Stimulated activated CD8-positive, alpha-beta memory T cell treated with anti-CD3 and anti-CD28 coated beads, Interleukin-4, amount 100 ng/mL, for 1 hour (primary cell): ENCODE data around the gene COL20A1.

ENCODE experiments used
- DNase-seq, 2 donors: peaks; one replicate each; pipeline ENCODE4 v3.0.0-alpha.2; 2020; ENCODE audit warnings: low read depth in 2 of 2, low spot score in 1 of 2

COL20A1 gene

DNA sequence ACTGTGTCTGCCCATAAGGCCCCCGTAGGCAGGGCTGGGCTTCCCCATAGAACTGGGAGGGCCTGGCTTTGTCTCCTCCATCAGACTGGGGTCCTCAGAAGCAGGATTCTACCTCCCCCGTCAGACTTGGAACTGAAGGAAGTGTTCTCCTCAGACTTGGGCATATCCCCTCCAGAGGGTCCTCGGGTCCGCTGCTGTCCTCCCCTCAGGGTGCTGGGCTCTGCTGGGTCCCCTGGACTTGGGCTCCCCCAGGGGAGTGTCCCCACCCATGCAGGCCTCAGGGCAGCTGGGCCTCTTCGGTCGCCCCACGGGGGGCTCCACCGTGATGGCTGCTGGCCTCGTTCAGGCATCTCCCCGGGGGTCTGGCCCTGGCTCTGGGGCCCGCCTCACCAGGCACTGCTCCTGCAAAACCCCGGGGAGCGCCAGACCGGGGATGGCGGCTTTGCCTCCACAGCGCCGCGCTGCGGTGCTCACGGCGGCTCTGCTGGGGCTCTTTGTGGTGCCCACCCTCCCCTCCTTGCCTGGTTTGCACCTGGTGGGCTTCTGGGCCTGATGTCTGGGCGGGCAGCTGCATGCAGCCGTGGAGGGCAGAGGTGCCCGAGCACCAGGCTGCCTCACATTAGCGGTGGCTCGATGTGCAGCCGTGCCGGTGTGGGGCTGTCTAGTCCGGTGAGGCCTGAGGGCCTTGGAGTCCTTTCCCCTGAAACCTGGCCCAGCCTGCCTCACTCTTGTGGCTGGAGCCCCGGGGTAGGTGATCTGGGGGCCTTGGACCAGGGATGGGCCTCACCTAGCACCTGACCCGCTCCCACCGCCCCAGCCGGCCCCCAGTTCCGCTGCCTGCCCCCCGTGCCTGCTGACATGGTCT, 13.9 kb downstream of the COL20A1 start:
- DNase-seq, result no peak

DNA sequence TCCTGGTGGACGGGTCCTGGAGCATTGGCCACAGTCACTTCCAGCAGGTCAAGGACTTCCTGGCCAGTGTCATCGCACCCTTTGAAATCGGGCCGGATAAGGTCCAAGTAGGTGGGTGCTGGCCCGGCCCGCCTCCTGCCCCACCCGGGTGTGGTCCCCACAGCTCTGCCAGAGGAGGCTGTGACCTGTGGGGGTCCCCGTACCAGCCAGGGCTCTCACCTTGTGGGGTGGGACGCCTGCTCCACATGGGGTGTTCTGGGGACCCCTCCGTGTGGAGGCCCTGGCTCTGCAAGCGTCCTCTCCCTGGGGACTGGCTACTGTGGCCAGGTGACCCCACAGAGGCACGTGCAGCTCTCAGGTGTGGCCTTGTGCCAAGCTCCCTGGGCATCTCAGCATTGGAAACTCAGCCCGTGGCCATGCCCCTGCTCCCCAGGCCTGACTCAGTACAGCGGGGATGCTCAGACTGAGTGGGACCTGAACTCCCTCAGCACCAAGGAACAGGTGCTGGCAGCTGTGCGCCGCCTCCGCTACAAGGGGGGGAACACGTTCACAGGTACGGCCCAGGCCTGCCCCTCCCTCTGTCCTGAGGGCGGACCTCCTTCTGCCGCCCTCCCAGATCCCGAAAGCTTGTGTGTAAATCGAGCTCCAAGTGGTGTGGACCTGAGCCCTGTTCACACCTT, 14.7 kb downstream of the COL20A1 start:
- DNase-seq, result no peak

DNA sequence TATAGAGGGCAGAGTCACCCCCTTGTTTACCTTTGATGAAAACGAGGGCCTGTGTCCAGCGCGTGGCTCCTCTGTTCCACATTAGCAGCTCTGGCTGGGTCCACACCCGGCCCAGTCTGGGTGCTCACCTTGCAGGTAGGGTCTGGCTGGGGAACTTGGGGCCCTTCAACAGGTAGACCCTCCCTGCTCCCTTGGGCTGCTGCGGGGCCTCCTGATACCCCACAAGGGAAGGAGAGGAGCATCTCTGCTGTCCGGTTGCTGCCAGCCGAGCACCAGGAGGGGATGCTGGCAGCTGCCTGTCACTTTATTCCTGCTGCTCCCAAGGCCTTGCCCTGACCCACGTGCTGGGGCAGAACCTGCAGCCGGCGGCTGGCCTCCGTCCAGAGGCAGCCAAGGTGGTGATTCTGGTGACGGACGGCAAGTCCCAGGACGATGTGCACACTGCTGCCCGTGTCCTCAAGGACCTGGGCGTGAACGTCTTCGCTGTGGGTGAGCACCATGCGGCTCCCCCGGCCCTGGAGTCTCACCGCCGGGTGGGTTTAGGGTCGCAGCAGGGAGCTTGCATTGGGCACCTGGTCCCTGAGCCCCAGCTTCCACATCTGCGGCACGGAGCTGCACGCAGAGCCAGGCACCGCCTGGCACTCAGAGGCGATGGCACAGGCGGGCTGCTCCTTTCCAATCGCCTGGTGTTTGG, 15.4 kb downstream of the COL20A1 start:
- DNase-seq, result no peak

DNA sequence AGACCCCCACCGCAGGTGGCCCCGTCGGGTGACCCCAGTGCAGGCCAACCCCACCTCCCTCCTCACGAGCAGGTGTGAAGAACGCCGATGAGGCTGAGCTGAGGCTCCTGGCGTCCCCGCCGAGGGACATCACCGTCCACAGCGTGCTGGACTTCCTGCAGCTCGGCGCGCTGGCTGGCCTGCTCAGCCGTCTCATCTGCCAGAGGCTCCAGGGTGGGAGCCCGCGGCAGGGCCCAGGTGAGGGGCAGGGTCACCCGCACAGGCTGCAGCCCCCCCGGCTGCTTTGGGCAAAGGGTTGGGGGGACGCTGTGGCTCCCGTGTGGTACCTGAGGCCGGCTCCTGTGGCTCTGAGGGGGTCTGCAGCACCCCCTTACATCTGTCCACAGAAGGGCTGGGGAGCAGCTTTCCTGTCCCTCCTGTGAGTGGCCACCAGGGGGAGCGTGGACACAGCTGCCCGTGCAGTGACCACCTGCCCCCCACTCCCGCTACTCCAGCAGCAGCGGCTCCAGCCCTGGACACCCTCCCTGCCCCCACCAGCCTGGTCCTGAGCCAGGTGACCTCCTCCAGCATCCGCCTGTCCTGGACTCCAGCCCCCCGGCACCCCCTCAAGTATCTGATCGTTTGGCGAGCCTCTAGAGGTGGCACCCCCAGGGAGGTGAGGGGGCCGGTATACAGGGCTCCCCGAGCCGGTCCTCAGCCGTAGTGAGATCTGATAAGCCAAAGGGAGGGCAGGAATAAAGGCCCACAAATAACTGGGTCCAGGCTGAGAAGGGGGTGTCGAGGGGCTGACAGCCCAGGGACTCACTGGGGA, 16.5 kb downstream of the COL20A1 start:
- DNase-seq, result no peak

DNA sequence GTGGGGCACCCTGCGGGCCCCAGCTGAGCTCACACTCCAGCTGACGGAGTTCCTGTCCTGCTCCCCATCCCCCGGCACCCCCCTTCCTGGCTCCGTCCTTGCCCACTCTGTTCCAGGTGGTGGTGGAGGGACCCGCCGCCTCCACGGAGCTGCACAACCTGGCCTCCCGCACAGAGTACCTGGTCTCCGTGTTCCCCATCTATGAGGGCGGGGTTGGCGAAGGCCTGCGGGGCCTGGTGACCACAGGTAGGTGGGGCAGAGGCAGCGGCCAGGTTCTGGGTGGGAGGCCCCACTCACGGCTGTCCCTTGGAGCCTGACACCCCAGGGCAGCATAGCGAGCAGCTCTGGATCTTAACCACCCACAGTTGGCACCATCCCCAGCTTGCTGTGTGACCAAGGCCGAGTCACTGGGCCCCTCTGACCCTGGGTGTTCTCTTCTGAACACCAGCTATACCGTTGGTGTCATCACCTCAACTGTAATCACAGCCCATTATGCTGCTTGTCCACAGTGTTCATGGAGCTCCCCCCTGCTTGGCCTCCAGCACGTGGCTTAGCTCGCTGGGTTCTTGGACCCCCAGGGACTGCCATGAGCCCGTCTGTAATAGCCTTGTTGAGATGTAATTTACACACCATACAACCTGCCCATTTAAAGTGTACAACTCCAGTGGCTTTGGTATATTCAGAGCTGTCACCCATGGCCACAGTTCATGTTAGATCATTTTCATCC, 17.4 kb downstream of the COL20A1 start:
- DNase-seq, result no peak

DNA sequence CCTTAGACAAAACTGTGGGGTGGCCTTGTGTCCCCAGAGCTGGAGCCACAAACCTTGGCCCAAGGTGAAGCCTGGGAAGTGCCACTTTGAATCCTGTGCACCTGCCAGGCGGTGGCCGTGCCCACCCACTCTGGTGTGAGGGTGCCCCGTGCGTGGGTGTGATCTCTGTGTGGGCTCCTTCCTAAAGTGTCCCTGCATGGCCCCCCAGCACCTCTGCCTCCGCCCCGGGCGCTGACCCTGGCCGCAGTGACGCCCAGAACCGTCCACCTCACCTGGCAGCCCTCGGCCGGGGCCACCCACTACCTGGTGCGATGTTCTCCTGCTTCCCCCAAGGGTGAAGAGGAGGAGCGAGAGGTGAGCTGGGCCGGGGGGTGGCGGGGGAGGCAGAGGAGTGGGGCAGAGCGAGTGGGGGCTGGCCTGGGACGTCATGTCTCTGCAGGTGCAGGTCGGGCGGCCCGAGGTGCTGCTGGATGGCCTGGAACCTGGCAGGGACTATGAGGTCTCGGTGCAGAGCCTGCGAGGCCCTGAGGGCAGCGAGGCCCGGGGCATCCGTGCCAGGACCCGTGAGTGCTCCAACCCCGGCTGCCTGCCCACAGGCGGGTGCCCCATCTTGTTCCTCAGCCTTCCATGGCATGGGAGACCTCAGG, 18.3 kb downstream of the COL20A1 start:
- no peak for DNase-seq

DNA sequence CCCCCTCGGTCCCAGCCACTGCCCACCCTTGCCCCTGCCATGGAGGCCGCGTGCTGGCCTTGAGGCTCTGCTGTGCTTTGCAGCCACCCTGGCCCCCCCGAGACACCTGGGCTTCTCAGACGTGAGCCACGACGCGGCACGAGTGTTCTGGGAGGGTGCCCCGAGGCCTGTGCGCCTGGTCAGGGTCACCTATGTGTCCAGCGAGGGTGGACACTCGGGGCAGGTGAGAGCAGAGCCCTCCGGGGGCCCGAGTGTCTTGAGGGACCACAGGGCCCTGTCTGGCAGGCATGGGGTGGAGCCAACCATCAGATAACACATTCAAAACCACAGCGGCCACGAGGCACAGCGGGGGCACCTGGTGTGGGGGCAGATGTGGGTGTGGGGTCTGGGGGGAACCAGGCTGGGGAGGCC, 18.9 kb downstream of the COL20A1 start:
- DNase-seq, result no peak

DNA sequence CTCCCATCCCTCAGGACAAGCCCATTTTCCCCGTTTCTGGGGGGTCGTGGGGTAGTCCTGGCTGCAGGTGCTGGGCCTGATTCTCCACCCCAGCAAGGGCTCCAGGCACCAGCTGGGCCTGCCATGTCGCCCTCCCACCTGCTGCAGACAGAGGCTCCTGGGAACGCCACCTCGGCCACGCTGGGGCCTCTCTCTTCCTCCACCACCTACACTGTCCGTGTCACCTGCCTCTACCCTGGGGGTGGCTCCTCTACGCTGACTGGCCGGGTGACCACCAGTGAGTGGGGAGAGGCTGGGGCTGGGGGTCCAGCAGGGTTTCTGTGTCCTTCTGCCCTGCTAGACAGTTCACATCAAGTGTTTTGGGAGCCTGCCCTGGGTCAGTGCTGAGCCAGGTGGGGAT, 19.3 kb downstream of the COL20A1 start:
- DNase-seq, result no peak

DNA sequence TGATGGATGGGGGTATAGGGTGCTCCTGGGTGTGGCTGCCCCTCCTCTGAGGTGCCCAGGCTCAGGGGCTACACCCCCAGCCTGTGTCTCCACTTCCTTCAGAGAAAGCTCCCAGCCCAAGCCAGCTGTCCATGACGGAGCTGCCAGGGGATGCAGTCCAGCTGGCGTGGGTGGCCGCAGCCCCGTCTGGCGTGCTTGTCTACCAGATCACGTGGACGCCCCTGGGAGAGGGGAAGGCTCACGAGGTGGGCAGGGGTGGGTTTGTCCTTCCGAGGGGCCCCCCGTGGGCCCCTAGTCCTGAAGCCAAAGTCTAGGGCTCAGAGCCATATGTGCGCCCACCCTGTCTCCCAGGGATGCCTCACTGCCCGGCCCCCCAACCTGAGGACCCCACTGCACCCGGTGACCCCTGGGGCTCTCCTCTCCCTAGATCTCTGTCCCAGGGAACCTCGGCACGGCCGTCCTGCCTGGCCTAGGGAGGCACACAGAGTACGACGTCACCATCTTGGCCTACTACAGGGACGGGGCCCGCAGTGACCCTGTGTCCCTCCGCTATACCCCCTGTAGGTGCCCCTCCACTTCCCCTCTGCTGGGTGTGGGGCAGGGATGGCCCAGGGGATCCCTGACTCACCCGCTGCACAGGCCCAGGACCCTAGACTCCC, 19.8 kb downstream of the COL20A1 start:
- no peak for DNase-seq

DNA sequence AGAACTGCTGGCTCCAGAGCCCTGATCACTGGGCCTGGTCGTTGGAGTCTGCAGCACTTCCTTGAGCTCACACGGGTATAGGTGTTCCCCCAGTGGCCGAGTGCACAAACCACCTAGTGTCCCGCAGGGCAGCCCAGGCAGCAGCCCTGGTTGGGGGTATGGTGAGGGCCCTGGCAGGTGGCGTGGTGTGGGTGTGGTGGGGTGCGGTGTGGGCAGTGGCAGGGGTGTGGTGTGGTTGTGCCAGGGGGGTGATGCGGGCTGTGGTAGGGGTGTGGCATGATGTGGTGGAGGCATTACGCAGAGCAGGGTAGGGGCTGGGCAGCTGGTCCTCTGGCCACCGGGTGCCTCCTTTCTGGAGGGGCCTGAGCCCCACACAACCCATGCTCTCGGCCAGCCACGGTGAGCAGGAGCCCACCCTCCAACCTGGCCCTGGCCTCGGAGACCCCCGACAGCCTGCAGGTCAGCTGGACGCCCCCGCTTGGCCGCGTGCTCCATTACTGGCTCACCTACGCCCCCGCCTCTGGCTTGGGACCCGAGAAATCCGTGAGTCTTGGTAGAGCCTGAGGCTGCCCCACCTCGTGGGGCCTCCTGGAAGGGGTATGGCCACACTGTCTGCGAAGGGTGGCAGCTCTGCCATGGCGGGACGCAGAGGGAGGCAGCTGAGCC, 20.5 kb downstream of the COL20A1 start:
- DNase-seq, result no peak

DNA sequence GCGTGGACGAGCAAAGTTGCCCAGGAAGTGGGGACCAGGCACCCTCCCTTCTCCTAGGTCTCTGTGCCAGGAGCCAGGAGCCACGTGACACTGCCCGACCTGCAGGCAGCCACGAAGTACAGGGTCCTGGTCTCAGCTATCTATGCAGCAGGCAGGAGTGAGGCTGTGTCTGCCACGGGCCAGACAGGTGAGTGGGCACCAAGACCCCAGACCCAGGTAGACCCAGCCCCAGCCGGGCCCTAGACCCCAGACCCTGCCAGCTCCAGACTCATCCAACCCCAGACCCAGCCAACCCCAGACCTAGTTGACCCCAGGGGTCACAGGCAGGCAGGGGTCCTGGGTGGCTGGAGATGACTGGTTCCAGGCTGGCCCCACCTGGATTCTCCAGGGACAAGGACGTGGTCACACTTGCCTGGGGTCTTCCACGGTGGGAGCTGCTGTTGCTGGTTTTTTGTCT, 21.1 kb downstream of the COL20A1 start:
- DNase-seq, result no peak

DNA sequence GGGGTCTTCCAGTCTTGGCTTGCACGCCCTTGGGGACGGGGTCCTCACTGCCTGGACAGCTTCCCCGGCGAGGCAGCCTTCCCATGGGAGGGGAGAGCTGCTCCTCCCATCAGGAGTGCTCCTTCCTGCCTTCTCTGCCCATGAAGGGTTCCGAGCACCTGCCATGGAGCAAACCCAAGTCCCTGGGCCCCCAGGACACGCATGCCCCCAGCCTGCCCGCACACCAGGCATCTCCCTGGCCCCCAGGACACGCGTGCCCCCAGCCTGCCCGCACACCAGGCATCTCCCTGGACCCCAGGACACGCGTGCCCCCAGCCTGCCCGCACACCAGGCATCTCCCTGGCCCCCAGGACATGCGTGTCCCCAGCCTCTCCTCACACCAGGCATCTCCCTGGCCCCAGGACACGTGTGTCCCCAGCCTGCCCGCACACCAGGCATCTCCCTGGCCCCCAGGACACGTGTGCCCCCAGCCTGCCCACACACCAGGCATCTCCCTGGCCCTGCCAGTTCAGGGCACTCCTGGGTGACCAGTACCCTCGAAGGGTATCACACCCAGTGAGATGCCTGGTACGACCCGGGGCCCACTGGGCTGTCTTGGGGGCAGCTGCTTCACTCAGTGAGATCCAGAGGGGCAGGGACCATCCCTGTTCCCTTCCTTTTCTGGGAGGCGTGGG, 21.7 kb downstream of the COL20A1 start:
- no peak for DNase-seq

DNA sequence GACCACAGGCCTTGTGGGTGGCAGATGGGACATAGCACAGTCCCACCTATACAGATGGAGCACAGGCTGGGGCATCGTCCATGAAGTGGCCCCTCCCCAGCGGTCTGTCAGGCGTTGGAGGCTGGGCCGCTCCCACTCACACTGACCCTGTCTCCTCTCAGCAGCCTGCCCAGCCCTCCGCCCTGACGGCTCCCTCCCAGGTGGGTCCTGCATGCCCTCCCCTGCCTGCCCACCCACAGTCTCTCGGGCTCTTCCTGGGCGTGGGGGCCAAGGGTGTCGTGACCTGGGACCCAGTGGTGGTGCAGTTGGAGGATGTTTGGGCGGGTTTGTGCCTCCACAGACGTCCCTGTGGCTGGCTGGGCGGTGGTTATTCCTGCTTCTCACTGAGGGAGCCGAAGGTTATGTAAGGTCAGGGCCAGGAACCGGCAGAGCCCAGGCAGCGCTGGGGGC, 22.3 kb downstream of the COL20A1 start:
- no peak for DNase-seq

DNA sequence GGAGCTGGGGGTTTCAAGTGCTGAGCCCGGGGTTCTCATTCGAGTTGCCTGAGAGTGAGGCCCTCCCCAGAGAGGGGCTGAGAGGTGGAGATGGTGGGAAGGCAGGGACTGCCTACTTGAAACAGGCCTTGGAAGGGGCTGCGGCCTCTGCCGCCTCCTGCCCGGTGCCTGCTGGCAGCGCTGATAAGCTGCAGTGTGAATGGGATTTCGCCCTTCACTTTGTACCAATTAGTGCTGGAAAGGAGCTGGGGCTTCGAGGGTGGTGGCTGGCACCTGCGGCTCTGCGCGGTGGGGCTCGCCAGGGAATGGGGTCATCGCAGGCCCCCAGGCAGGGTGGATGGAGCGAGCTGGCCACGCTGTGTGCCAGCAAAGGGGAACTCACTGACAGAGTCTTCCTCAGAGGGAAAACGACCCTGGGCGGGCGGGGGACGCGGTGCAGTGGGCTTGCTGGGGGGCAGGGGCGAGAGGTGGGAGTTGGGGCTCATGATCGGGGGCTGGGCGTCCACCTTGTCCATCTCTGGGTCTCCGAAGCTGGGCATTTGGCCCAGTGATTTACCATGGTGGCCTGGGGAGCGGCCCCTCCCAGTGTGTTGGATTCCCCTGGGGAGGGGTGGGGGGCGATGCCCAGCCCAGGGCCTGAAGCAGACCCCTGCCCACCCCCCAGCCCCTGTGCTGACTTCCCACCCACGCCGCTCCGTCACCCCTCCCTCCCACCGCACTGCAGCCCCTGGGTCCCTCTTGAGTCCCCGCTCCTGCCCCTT, 22.9 kb downstream of the COL20A1 start:
- no peak for DNase-seq

DNA sequence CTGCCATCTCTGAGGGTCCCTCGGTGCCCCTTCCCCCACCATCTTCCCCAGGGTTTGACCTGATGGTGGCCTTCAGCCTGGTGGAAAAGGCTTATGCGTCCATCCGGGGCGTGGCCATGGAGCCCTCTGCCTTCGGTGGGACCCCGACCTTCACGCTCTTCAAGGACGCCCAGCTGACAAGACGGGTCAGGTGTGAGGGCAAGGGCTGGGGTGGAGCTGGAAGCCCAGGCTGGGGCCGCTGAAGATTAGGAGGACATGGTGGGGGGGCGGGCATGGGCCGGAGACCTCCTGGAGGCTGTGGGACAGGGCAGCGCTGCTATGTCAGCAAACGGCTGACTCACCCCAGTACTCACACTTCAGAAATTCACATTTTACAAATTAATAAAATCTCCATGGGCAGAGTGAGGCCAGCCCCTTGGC, 23.5 kb downstream of the COL20A1 start:
- no peak for DNase-seq

DNA sequence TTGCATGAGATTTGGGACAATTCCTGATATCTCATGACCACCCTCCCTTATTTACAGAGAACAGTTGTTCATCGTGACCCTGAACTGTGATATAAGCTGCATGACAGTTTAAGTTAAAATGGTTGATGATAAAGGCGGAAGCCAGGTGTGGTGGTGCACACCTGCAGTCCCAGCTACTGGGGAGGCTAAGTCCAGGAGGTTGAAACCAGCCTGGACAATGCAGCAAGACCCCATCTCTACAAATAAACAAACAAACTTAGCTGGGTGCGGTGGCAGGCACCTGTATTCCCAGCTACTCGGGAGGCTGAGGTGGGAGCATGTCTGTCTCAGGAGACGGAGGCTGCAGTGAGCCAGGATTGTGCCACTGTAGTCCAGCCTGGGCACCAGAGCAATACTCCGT, 24.1 kb downstream of the COL20A1 start:
- DNase-seq, result no peak

DNA sequence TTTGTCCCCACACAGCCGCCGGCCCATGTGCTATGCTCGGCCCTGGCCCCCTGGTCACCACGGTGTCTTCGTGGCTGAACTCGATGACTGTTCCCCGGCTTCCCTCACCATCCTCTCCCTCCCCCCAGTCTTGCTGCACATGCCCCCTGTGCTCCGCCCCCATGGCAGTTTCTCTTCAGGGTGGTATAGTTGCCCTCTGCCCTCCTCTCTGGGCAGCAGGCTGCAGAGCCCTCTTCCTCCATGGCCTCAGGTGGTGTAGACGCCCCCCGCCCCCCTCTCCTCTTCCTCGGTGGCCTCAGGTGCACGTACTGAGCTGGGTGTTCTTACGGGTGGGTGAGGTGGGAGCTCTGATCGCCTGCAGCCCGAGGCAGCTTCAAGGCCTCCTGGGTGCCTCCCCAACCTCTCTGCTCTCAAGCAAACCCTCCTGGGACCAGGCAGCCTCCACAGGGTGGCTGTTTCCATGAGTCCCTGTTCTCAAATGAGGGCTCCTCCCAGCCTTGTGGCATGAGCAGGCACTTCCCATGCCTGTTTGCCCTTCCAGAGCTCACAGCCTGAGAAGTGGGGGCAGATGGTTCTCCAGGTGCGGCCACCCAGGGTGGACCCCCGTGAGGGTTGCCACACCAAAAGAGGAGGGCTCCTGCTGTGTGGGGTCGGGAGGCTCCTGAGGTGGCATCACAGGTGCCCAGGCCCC, 24.8 kb downstream of the COL20A1 start:
- no peak for DNase-seq
